Karpas-422 (cell line): ENCODE results near the gene CKB. TPM values are rescaled to one million over a fixed set of nuclear protein-coding genes. Genes with fewer than 3 reads are reported as not detected.

ENCODE experiments used
- DNase-seq: peaks from one replicate; pipeline ENCODE4 v3.0.0-alpha.2; 2015
- H2AFZ ChIP-seq: fragments of 200-600 bp; sonication (generic); 2 replicates; pipeline ENCODE4 v1.6.1; 2014; ENCODE audit warnings: antibody characterized with exemption, low read length, mixed read lengths
- H3K27ac ChIP-seq: fragments of 200-600 bp; sonication (generic); 2 replicates; pipeline ENCODE4 v1.5.1; 2014; ENCODE audit warnings: mild to moderate bottlenecking, low read length, moderate library complexity
- H3K27me3 ChIP-seq: fragments of 200-600 bp; sonication (generic); 2 replicates; pipeline ENCODE4 v1.6.1; 2014; ENCODE audit warnings: low read length, mixed read lengths
- H3K36me3 ChIP-seq: fragments of 200-600 bp; sonication (generic); 2 replicates; pipeline ENCODE4 v1.6.1; 2014; ENCODE audit warnings: low read length, mixed read lengths; ENCODE audit not compliant: insufficient read depth
- H3K4me1 ChIP-seq: fragments of 200-600 bp; sonication (generic); 2 replicates; pipeline ENCODE4 v1.6.1; 2014; ENCODE audit warnings: mild to moderate bottlenecking, low read length, mixed read lengths
- H3K4me2 ChIP-seq: fragments of 200-600 bp; sonication (generic); 2 replicates; pipeline ENCODE4 v1.6.1; 2014; ENCODE audit warnings: low read length, low read depth, mild to moderate bottlenecking; ENCODE audit not compliant: poor library complexity, severe bottlenecking
- H3K4me3 ChIP-seq: fragments of 200-600 bp; sonication (generic); 2 replicates; pipeline ENCODE4 v1.5.1; 2014; ENCODE audit warnings: mild to moderate bottlenecking, antibody characterized with exemption, low read length, mixed read lengths
- H3K79me2 ChIP-seq: fragments of 200-600 bp; sonication (generic); 2 replicates; pipeline ENCODE4 v1.6.1; 2014; ENCODE audit warnings: mild to moderate bottlenecking, low read length, mixed read lengths
- H3K9ac ChIP-seq: fragments of 200-600 bp; sonication (generic); 2 replicates; pipeline ENCODE4 v1.6.0; 2014; ENCODE audit warnings: low read length
- H3K9me2 ChIP-seq: fragments of 200-600 bp; sonication (generic), shearing (Covaris generic); replicated peaks from 2 replicates; pipeline ENCODE4 v1.6.0; 2014; ENCODE audit warnings: mild to moderate bottlenecking, low read length, moderate library complexity; ENCODE audit not compliant: insufficient read depth
- H3K9me3 ChIP-seq: fragments of 300-700, 200-600 bp; sonication (generic); 2 replicates; pipeline ENCODE4 v1.6.1; 2014; ENCODE audit warnings: low read length, mixed read lengths
- H4K20me1 ChIP-seq: fragments of 200-600 bp; sonication (generic); 2 replicates; pipeline ENCODE4 v1.6.1; 2014; ENCODE audit warnings: mild to moderate bottlenecking, antibody characterized with exemption, low read length, low read depth; ENCODE audit not compliant: insufficient read depth
- total RNA-seq: library from RNA; depleted of rRNA; stranded (reverse); fragments of >200 nt; shearing (Covaris generic); gene quantifications from 2 replicates; pipeline ENCODE4 v1.2.3, GENCODE V29; 2014; ENCODE audit warnings: low replicate concordance

CKB gene
- total RNA-seq, 1 experiment from 2014 or later: 30.4 TPM

DNA sequence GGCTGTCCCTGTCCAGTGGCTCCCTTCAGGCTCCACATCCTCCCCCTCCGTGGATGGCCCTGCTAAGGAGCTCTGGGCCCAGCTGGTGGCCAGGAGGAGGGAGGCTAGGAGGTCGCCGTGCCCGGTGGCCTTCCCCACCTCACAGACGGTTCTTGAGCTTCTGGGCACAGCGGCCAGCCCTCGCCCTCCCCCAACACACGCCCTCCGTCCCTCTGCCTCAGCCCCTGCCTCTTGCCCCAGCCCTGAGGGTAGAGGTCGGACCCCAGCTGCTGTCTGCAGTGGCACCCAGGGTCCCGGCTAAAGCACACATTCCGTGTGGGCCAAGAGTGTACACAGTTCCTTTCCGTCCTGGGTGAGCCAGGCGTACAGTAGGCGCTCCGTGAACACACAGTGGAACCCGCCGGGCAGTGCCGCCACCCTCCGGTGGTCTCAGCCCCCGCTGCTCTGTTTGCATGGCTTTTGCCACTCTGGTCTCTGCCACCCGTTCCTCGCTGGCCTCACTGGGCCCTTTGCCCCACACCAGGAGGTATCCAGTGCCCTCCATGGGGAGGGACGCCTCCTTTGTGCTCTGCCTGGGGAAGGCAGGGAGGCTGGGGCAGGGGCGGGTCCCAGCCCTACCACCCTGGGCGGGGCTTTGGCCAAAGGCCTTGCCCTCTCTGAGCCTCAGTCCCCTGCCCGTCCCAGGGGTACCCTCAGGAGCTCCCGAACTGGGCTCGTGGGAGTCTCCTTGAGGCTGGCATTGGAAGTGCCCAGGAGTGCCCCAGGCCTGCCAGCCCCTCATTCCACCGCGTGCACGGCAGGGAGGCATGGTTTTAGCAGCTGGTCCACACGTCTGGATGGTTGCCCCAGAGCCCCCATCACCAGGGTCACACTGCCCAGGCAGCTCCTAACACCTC lies 19.3 kb upstream of the CKB start:
- no peak overlapping the region for H3K4me2 ChIP-seq
- H3K9me2 ChIP-seq: no peaks in the 10 kb centered on the region
- no peaks in the 10 kb centered on the region for H3K79me2 ChIP-seq
- H3K36me3 ChIP-seq: no peaks in the 10 kb centered on the region
- H3K9me3 ChIP-seq: no peaks in the 10 kb centered on the region
- H4K20me1 ChIP-seq: peaks cover 37% of the 10 kb centered on the region; the same call in 1 of the 2 replicates
- H3K27me3 ChIP-seq: no peaks in the 10 kb centered on the region
- no peak overlapping the region for H3K27ac ChIP-seq
- H2AFZ ChIP-seq: no peak overlapping the region
- DNase-seq: no peak
- H3K9ac ChIP-seq: no peak overlapping the region
- no peak overlapping the region for H3K4me3 ChIP-seq
- H3K4me1 ChIP-seq: peaks cover 10% of the 10 kb centered on the region

GRCh38 chr14:103540821-103541708 lies 18.4 kb upstream of the CKB start:
- Histone ChIP-seq H3K27ac (no peak overlapping the region), H4K20me1 (peaks cover 35% of the 10 kb centered on the region; the same call in 1 of the 2 replicates), H3K4me3 (no peak overlapping the region), H3K36me3 (no peaks in the 10 kb centered on the region), H3K27me3 (no peaks in the 10 kb centered on the region), H3K9me3 (no peaks in the 10 kb centered on the region), H3K9ac (no peak overlapping the region), H3K79me2 (no peaks in the 10 kb centered on the region), H3K4me1 (peaks cover 10% of the 10 kb centered on the region), H3K9me2 (no peaks in the 10 kb centered on the region), H3K4me2 (no peak overlapping the region), H2AFZ (no peak overlapping the region)
- DNase-seq: no peak

- H3K36me3 ChIP-seq: no peaks in the 10 kb centered on the region
- peak; percentile 80 for DNase-seq
- H3K27me3 ChIP-seq: no peaks in the 10 kb centered on the region
- no peak overlapping the region for H2AFZ ChIP-seq
- H3K4me1 ChIP-seq: peaks cover 10% of the 10 kb centered on the region
- peaks cover 30% of the 10 kb centered on the region; the same call in 1 of the 2 replicates for H4K20me1 ChIP-seq
- H3K27ac ChIP-seq: no peak overlapping the region
- H3K9ac ChIP-seq: no peak overlapping the region
- no peaks in the 10 kb centered on the region for H3K9me2 ChIP-seq
- no peak overlapping the region for H3K4me3 ChIP-seq
- H3K9me3 ChIP-seq: no peaks in the 10 kb centered on the region
- H3K79me2 ChIP-seq: no peaks in the 10 kb centered on the region
- no peak overlapping the region for H3K4me2 ChIP-seq
These were observed 16.6 kb upstream of the CKB start for GRCh38 chr14:103539056-103539825.

GRCh38 chr14:103538291-103539055 lies 15.8 kb upstream of the CKB start:
- no peak overlapping the region for H2AFZ ChIP-seq
- H3K79me2 ChIP-seq: no peaks in the 10 kb centered on the region
- H3K9me2 ChIP-seq: no peaks in the 10 kb centered on the region
- peak; percentile 49 for DNase-seq
- no peak overlapping the region for H3K9ac ChIP-seq
- peaks cover 30% of the 10 kb centered on the region; the same call in 1 of the 2 replicates for H4K20me1 ChIP-seq
- no peaks in the 10 kb centered on the region for H3K27me3 ChIP-seq
- H3K4me1 ChIP-seq: peaks cover 10% of the 10 kb centered on the region
- H3K4me3 ChIP-seq: no peak overlapping the region
- no peaks in the 10 kb centered on the region for H3K9me3 ChIP-seq
- no peak overlapping the region for H3K4me2 ChIP-seq
- no peaks in the 10 kb centered on the region for H3K36me3 ChIP-seq
- no peak overlapping the region for H3K27ac ChIP-seq

DNA sequence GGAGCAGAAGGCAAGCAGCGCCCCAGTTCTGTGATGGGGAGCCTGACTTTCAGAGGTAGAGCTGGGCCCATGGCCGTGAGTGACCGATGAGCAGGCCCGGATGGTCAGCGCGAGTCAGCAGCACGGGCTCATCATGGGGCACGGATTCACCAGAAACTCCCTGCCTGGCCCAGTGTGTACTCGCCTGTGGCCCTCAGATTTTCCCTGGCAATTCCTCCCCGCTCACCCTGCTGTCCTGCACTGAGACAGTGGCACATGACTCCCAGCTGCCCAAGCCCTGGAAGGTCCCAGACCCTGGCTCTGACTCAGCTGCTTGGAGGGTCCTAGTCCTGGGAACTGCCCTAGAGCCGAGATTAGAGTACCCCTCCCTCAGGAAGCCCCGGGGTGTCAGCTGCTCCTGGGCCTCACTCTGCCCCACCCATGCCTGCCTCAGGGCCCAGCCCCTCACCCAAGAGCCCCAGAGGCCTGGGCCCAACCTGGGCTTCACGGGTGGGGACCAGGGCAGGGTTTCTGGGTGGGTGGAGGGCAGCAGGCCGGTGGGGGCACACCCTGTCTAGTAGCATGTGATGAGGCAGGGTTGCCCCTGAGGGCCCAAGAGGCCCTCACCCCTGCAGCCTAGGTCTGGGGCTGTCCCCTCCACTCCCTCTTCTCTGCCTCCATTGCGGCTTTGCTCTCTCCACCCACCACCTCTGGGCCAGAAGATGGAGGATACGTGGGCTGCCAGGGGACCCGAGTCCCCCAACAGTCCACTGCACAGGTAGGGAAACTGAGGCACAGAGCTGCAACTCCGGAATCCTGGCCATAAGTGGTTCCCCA lies 14.8 kb upstream of the CKB start:
- H3K4me2 ChIP-seq: no peak overlapping the region
- peaks cover 23% of the 10 kb centered on the region; the same call in 1 of the 2 replicates for H4K20me1 ChIP-seq
- no peak overlapping the region for H3K9ac ChIP-seq
- H3K9me3 ChIP-seq: no peaks in the 10 kb centered on the region
- H3K27ac ChIP-seq: no peak overlapping the region
- no peak overlapping the region for H3K4me3 ChIP-seq
- no peaks in the 10 kb centered on the region for H3K36me3 ChIP-seq
- H3K4me1 ChIP-seq: peaks cover 2% of the 10 kb centered on the region
- no peaks in the 10 kb centered on the region for H3K9me2 ChIP-seq
- no peaks in the 10 kb centered on the region for H3K27me3 ChIP-seq
- H3K79me2 ChIP-seq: no peaks in the 10 kb centered on the region
- DNase-seq: peak; percentile 52
- no peak overlapping the region for H2AFZ ChIP-seq

GRCh38 chr14:103536693-103537092 lies 14.1 kb upstream of the CKB start:
- Histone ChIP-seq H3K4me1 (no peaks in the 10 kb centered on the region), H2AFZ (no peak overlapping the region), H3K4me2 (no peak overlapping the region), H3K79me2 (0 out of 2 replicates have a peak, but pooled peaks cover under 1% of the 10 kb centered on the region), H3K27me3 (no peaks in the 10 kb centered on the region), H3K9me3 (no peaks in the 10 kb centered on the region), H3K27ac (no peak overlapping the region), H3K9ac (no peak overlapping the region), H3K9me2 (no peaks in the 10 kb centered on the region), H3K4me3 (no peak overlapping the region), H4K20me1 (peaks cover 16% of the 10 kb centered on the region; the same call in 1 of the 2 replicates), H3K36me3 (no peaks in the 10 kb centered on the region)
- DNase-seq: no peak
